ENCODE results near the gene VPS11.

VPS11 gene

GRCh38 chr11:119067371-119068222, at the start of gene VPS11:
Gene VPS11, plus strand, starts transcription at chr11:119067818. Its CDS starts 6 bp downstream, at chr11:119067824.
- peaks cover 6% of the 10 kb centered on the region for H3K36me3 ChIP-seq (replicated peaks; ENCODE audit: low read depth, low read length)
- H3K4me3 ChIP-seq (ENCODE audit: low read length): peak within 1 kb of the TSS; percentile 87
- H2AFZ ChIP-seq (ENCODE audit: low read depth, low read length): peak within 1 kb of the TSS; percentile 85
- peaks cover 20% of the 10 kb centered on the region for H3K79me2 ChIP-seq (ENCODE audit: low read length)
- no peaks in the 10 kb centered on the region for H4K20me1 ChIP-seq (ENCODE audit: insufficient read depth, low read length)
- peaks cover 6% of the 10 kb centered on the region for H3K4me1 ChIP-seq (ENCODE audit: low read length)
- H3K9me3 ChIP-seq (ENCODE audit: insufficient read depth, low read length): no peaks in the 10 kb centered on the region
- H3K9ac ChIP-seq (ENCODE audit: low read length): peak within 1 kb of the TSS; percentile 74
- H3K4me2 ChIP-seq (ENCODE audit: low read length): peak within 1 kb of the TSS; percentile 78
- no peak for TF ChIP-seq EZH2phosphoT487 (IDR thresholded peaks at IDR 0.05; ENCODE audit: low read depth)
- no peak for TF ChIP-seq CTCF (IDR thresholded peaks at IDR 0.05; ENCODE audit: low read depth, low read length)
- H3K27ac ChIP-seq (ENCODE audit: low read length): peak within 1 kb of the TSS; percentile 53
- no peaks in the 10 kb centered on the region for H3K27me3 ChIP-seq (ENCODE audit: low read depth, low read length)

- Histone ChIP-seq H3K4me3 (ENCODE audit: low read length) (peak within 1 kb of the TSS; percentile 96), H3K4me1 (ENCODE audit: low read length) (peaks cover 15% of the 10 kb centered on the region), H3K9me3 (ENCODE audit: insufficient read depth, low read length) (no peaks in the 10 kb centered on the region), H3K27ac (ENCODE audit: low read length) (peak within 1 kb of the TSS; percentile 94), H2AFZ (ENCODE audit: low read depth, low read length) (peak within 1 kb of the TSS; percentile 90; the same call in 1 of the 2 replicates), H3K27me3 (ENCODE audit: low read depth, low read length) (no peaks in the 10 kb centered on the region), H3K79me2 (ENCODE audit: low read length) (peaks cover 72% of the 10 kb centered on the region), H3K9ac (ENCODE audit: low read length) (peak within 1 kb of the TSS; percentile 99), H4K20me1 (ENCODE audit: insufficient read depth, low read length) (no peaks in the 10 kb centered on the region), H3K36me3 (replicated peaks; ENCODE audit: low read depth, low read length) (peaks cover 51% of the 10 kb centered on the region), H3K4me2 (ENCODE audit: low read length) (peak within 1 kb of the TSS; percentile 90)
- TF ChIP-seq CTCF (IDR thresholded peaks at IDR 0.05; ENCODE audit: low read depth, low read length) (no peak), EZH2phosphoT487 (IDR thresholded peaks at IDR 0.05; ENCODE audit: low read depth) (no peak)
These were observed 49.3 kb upstream of the VPS11 start, which contains the start of the genes RPS25 and TRAPPC4 for GRCh38 chr11:119018074-119018938. Gene RPS25, minus strand, starts transcription at chr11:119018343. Its CDS starts 59 bp downstream, at chr11:119018284. Gene TRAPPC4, plus strand, starts transcription at chr11:119018766. Its CDS starts 30 bp downstream, at chr11:119018796.

GRCh38 chr11:119019996-119020395, 47.6 kb upstream of the VPS11 start:
- H2AFZ ChIP-seq (ENCODE audit: low read depth, low read length): no peak overlapping the region
- H3K4me1 ChIP-seq (ENCODE audit: low read length): peaks cover 15% of the 10 kb centered on the region
- TF ChIP-seq CTCF (IDR thresholded peaks at IDR 0.05; ENCODE audit: low read depth, low read length): no peak
- no peak for TF ChIP-seq EZH2phosphoT487 (IDR thresholded peaks at IDR 0.05; ENCODE audit: low read depth)
- H3K79me2 ChIP-seq (ENCODE audit: low read length): peaks cover 63% of the 10 kb centered on the region
- peaks cover 52% of the 10 kb centered on the region for H3K36me3 ChIP-seq (replicated peaks; ENCODE audit: low read depth, low read length)
- H3K27ac ChIP-seq (ENCODE audit: low read length): no peak overlapping the region
- peak overlapping the region; percentile 96 for H3K4me3 ChIP-seq (ENCODE audit: low read length)
- no peaks in the 10 kb centered on the region for H4K20me1 ChIP-seq (ENCODE audit: insufficient read depth, low read length)
- no peaks in the 10 kb centered on the region for H3K27me3 ChIP-seq (ENCODE audit: low read depth, low read length)
- H3K9ac ChIP-seq (ENCODE audit: low read length): peak overlapping the region; percentile 99; the same call in 1 of the 2 replicates
- H3K9me3 ChIP-seq (ENCODE audit: insufficient read depth, low read length): no peaks in the 10 kb centered on the region
- peak overlapping the region; percentile 90 for H3K4me2 ChIP-seq (ENCODE audit: low read length)

All from OCI-LY3 (cell line).